Testis (tissue), 2 donors: ENCODE data around the gene LIN9.

Source experiments
- POLR2A ChIP-seq: fragments of 450-650 bp; IDR thresholded peaks from one replicate; pipeline ENCODE4 v1.6.1; 2017; ENCODE audit warnings: antibody characterized with exemption, mild to moderate bottlenecking, moderate library complexity
- TF ChIP-seq, protein P1 (sequence below), 3 experiments: fragments of 450-650 bp in 2 of 3; fragments of 200-600 bp in 1 of 3; sonication (generic) in 1 of 3; IDR thresholded peaks; one replicate each; pipeline ENCODE4 v1.5.1; 2016 to 2019; ENCODE audit warnings: antibody characterized with exemption in 3 of 3, mild to moderate bottlenecking in 2 of 3, moderate library complexity in 1 of 3

GRCh38 chr1:226276987-226277386, 32.0 kb downstream of the LIN9 start:
- TF ChIP-seq, protein P1, sequence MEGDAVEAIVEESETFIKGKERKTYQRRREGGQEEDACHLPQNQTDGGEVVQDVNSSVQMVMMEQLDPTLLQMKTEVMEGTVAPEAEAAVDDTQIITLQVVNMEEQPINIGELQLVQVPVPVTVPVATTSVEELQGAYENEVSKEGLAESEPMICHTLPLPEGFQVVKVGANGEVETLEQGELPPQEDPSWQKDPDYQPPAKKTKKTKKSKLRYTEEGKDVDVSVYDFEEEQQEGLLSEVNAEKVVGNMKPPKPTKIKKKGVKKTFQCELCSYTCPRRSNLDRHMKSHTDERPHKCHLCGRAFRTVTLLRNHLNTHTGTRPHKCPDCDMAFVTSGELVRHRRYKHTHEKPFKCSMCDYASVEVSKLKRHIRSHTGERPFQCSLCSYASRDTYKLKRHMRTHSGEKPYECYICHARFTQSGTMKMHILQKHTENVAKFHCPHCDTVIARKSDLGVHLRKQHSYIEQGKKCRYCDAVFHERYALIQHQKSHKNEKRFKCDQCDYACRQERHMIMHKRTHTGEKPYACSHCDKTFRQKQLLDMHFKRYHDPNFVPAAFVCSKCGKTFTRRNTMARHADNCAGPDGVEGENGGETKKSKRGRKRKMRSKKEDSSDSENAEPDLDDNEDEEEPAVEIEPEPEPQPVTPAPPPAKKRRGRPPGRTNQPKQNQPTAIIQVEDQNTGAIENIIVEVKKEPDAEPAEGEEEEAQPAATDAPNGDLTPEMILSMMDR (IDR thresholded peaks at IDR 0.05), result no peak
- TF ChIP-seq POLR2A, result no peak
